ENCODE results near the gene DACT2. TPM values are rescaled to one million over a fixed set of nuclear protein-coding genes. Genes with fewer than 3 reads are reported as not detected.

DACT2 gene
- total and polyA plus RNA-seq, 9 of the 15 experiments (the other 6 are each of a cell fraction or from before 2014, with no cell fraction given): not detected

- Histone ChIP-seq H3K9ac (ENCODE audit: insufficient read depth in 1 of 2, low read depth in 2 of 2, low read length in 2 of 2) (no peak overlapping the region), H3K4me2 (ENCODE audit: insufficient read depth, low read length) (no peak overlapping the region), H4K20me1 (replicated peaks; ENCODE audit: control insufficient read depth, insufficient read depth, low read length) (peaks cover 8% of the 10 kb centered on the region), H3K36me3 (ENCODE audit: control insufficient read depth, insufficient read depth, low read length) (no peaks in the 10 kb centered on the region), H3K9me1 (ENCODE audit: control insufficient read depth, insufficient read depth, low read length) (no peaks in the 10 kb centered on the region), H3K27me3 (ENCODE audit: control insufficient read depth in 2 of 2, insufficient read depth in 2 of 2, low read length in 2 of 2) (peaks cover 66 to 91% of the 10 kb centered on the region in 2 experiments), H2AFZ (ENCODE audit: low read depth, low read length) (no peak overlapping the region), H3K9me3 (replicated peaks; ENCODE audit: control insufficient read depth, insufficient read depth, low read depth, low read length) (no peaks in the 10 kb centered on the region), H3K4me1 (replicated peaks in 1 of 2; ENCODE audit: control insufficient read depth in 2 of 2, insufficient read depth in 2 of 2, low read length in 2 of 2) (peaks cover 0 to 14% of the 10 kb centered on the region in 2 experiments; a peak in 4 of 5 replicates), H3K4me3 (no peak overlapping the region), H3K79me2 (ENCODE audit: control insufficient read depth, insufficient read depth, low read length) (no peaks in the 10 kb centered on the region), H3K27ac (ENCODE audit: extremely low read depth, low read depth, low read length) (no peak overlapping the region)
- BruUV-seq (replicated peaks): no TSS peak
- in situ Hi-C loops (cut with MboI) (no loop called here), intact Hi-C loops (cut with micrococcal nuclease) (no loop called here)
- ChIA-PET CTCF (ENCODE audit: low intra/inter-chr PET ratio) (no interaction called here), POLR2A (interaction anchor here (1.2 kb wide), 1 partner anchor 22 kb away, joined by 5 read pairs; no protein-coding TSS in a partner anchor)
- WGBS (ENCODE audit: insufficient coverage, low coverage, missing lambda C conversion rate): under 1% methylated on average over 14 of the region's 14 CpGs
- DNase-seq (ENCODE audit: extremely low read depth in 1 of 4, low spot score in 3 of 4) (no peak), ATAC-seq (no peak; the same call in 2 of the 3 replicates), FAIRE-seq (no peak)
- no peak for TF ChIP-seq SMAD1 (IDR thresholded peaks at IDR 0.05; ENCODE audit: low read depth, low read length, partially characterized antibody)
- TF ChIP-seq, protein P1, sequence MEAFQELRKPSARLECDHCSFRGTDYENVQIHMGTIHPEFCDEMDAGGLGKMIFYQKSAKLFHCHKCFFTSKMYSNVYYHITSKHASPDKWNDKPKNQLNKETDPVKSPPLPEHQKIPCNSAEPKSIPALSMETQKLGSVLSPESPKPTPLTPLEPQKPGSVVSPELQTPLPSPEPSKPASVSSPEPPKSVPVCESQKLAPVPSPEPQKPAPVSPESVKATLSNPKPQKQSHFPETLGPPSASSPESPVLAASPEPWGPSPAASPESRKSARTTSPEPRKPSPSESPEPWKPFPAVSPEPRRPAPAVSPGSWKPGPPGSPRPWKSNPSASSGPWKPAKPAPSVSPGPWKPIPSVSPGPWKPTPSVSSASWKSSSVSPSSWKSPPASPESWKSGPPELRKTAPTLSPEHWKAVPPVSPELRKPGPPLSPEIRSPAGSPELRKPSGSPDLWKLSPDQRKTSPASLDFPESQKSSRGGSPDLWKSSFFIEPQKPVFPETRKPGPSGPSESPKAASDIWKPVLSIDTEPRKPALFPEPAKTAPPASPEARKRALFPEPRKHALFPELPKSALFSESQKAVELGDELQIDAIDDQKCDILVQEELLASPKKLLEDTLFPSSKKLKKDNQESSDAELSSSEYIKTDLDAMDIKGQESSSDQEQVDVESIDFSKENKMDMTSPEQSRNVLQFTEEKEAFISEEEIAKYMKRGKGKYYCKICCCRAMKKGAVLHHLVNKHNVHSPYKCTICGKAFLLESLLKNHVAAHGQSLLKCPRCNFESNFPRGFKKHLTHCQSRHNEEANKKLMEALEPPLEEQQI (IDR thresholded peaks at IDR 0.05): no peak
- no peak for TF ChIP-seq ELF1 (tag; IDR thresholded peaks at IDR 0.05)
- no peak for TF ChIP-seq SRSF3 (IDR thresholded peaks at IDR 0.05; ENCODE audit: insufficient read depth, low read length)
- no peak for TF ChIP-seq SIN3A (IDR thresholded peaks at IDR 0.05; ENCODE audit: borderline replicate concordance in 2 of 2, control insufficient read depth in 1 of 2, low read depth in 2 of 2, low read length in 2 of 2)
- no peak for TF ChIP-seq PTTG1 (tag; IDR thresholded peaks at IDR 0.05; ENCODE audit: low read depth)
- no peak for TF ChIP-seq ZNF12 (CRISPR knock-in tag; IDR thresholded peaks at IDR 0.05)
- no peak for TF ChIP-seq CBX1 (IDR thresholded peaks at IDR 0.05; ENCODE audit: low read depth)
- no peak for TF ChIP-seq ZBTB7A (IDR thresholded peaks at IDR 0.05; ENCODE audit: borderline replicate concordance, control insufficient read depth, low read depth, low read length)
- no peak for TF ChIP-seq USF2 (CRISPR knock-in tag; IDR thresholded peaks at IDR 0.05)
- TF ChIP-seq PHTF2 (CRISPR knock-in tag; IDR thresholded peaks at IDR 0.05): no peak
- no peak for TF ChIP-seq BMI1 (IDR thresholded peaks at IDR 0.05; ENCODE audit: low read length)
- TF ChIP-seq SMC3 (conservative IDR thresholded peaks at IDR 0.05; ENCODE audit: insufficient read depth, low read depth, low read length): no peak
- TF ChIP-seq, protein P2, sequence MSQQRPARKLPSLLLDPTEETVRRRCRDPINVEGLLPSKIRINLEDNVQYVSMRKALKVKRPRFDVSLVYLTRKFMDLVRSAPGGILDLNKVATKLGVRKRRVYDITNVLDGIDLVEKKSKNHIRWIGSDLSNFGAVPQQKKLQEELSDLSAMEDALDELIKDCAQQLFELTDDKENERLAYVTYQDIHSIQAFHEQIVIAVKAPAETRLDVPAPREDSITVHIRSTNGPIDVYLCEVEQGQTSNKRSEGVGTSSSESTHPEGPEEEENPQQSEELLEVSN (IDR thresholded peaks at IDR 0.05; ENCODE audit: borderline replicate concordance in 1 of 2, extremely low read depth in 1 of 2, insufficient read depth in 1 of 2, insufficient read length in 1 of 2, low read depth in 1 of 2, low read length in 1 of 2, poor library complexity in 1 of 2, severe bottlenecking in 1 of 2): no peak
- TF ChIP-seq DPF2 (IDR thresholded peaks at IDR 0.05): no peak
- TF ChIP-seq ZFP36 (IDR thresholded peaks at IDR 0.05; ENCODE audit: low read depth, low read length, partially characterized antibody): no peak
- no peak for TF ChIP-seq KDM4B (IDR thresholded peaks at IDR 0.05; ENCODE audit: borderline replicate concordance in 2 of 2, low read depth in 1 of 2)
- TF ChIP-seq GATA2 (CRISPR knock-in tag; IDR thresholded peaks at IDR 0.05): no peak
- TF ChIP-seq ASH1L (IDR thresholded peaks at IDR 0.05; ENCODE audit: borderline replicate concordance, low read depth, partially characterized antibody): no peak
These were observed 42.3 kb downstream of the DACT2 start for GRCh38 chr6:168277274-168277669.
